OCI-LY3 (cell line): ENCODE measurements around the gene PGAM2.

Source experiments
- CTCF ChIP-seq: fragments of 200-600, 300-600 bp; sonication (generic); IDR thresholded peaks from 2 replicates; pipeline ENCODE4 v1.5.1; 2014; ENCODE audit warnings: antibody characterized with exemption, low read length, low read depth
- EZH2phosphoT487 ChIP-seq: fragments of 200-600 bp; shearing (Covaris generic); IDR thresholded peaks from 2 replicates; pipeline ENCODE4 v1.6.1; 2018; ENCODE audit warnings: antibody characterized with exemption, mixed run types, low read depth

- TF ChIP-seq CTCF, result no peak
- TF ChIP-seq EZH2phosphoT487, result no peak
These were observed 719 bp upstream of the PGAM2 start for GRCh38 chr7:44066111-44066460.
